GM23338 (cell line): Measurements from ENCODE around the gene CDC26.

ENCODE experiments used
- CREB1 ChIP-seq: fragments of 250-450 bp; sonication (Bioruptor Pico); IDR thresholded peaks from 2 replicates; pipeline ENCODE4 v1.5.0; 2020; ENCODE audit warnings: low read depth, mild to moderate bottlenecking, moderate library complexity
- CTCF ChIP-seq, 2 experiments: fragments of 200-600 bp in 1 of 2; sonication (generic) in 1 of 2; conservative IDR thresholded peaks; 2 replicates each; pipeline versions ENCODE4 v1.5.1 to v1.6.1; 2016 to 2017; ENCODE audit warnings: antibody characterized with exemption in 2 of 2, low read depth in 2 of 2, mild to moderate bottlenecking in 2 of 2, moderate library complexity in 1 of 2
- ETS1 ChIP-seq: IDR thresholded peaks from 2 replicates; pipeline ENCODE4 v1.6.1; 2016; ENCODE audit warnings: antibody characterized with exemption
- EZH2 ChIP-seq: fragments of 200-600 bp; sonication (generic); IDR thresholded peaks from one replicate; pipeline ENCODE4 v1.8.0; 2017; ENCODE audit warnings: antibody characterized with exemption, mild to moderate bottlenecking, low read depth; ENCODE audit not compliant: unreplicated experiment
- EZH2phosphoT487 ChIP-seq: fragments of 200-600 bp; sonication (generic); IDR thresholded peaks from one replicate; pipeline ENCODE4 v1.8.1; 2018; ENCODE audit warnings: antibody characterized with exemption; ENCODE audit not compliant: unreplicated experiment
- JUNB ChIP-seq: IDR thresholded peaks from one replicate; pipeline ENCODE4 v1.6.1; 2016; ENCODE audit warnings: antibody characterized with exemption; ENCODE audit not compliant: unreplicated experiment
- POLR2AphosphoS5 ChIP-seq: IDR thresholded peaks from 2 replicates; pipeline ENCODE4 v1.6.1; 2016; ENCODE audit warnings: antibody characterized with exemption, low read depth
- REST ChIP-seq: IDR thresholded peaks from one replicate; pipeline ENCODE4 v1.6.1; 2018; ENCODE audit warnings: antibody characterized with exemption; ENCODE audit not compliant: unreplicated experiment
- ZNF114 ChIP-seq: fragments of 250-450 bp; sonication (Bioruptor Pico); IDR thresholded peaks from 2 replicates; pipeline ENCODE4 v1.5.0; 2020; ENCODE audit warnings: mild to moderate bottlenecking, moderate library complexity

- TF ChIP-seq ETS1 (no peak), CTCF (conservative IDR thresholded peaks at IDR 0.05; ENCODE audit: low read depth in 2 of 2) (no peak), EZH2phosphoT487 (no peak), POLR2AphosphoS5 (no peak), EZH2 (no peak), ZNF114 (CRISPR knock-in tag) (no peak), REST (no peak), JUNB (no peak), CREB1 (CRISPR knock-in tag) (no peak)
Measured at GRCh38 chr9:113301548-113301947, 26.2 kb upstream of the CDC26 start.
